H9 (cell line): ENCODE measurements around the gene TRIP6. TPM values are rescaled to one million over a fixed set of nuclear protein-coding genes. Genes with fewer than 3 reads are reported as not detected.
A peak's percentile ranks its signal among the peaks of the same experiment; 100 is the strongest.

ENCODE experiments used
- DNase-seq: peaks from one replicate; pipeline ENCODE4 v3.0.0-alpha.2; 2017
- H2AFZ ChIP-seq: one replicate; pipeline ENCODE4 v1.6.1; 2013; ENCODE audit warnings: mild to moderate bottlenecking, low read length, control low read depth, moderate library complexity
- H2AK5ac ChIP-seq: 2 replicates; pipeline ENCODE4 v1.6.1; 2013; ENCODE audit warnings: low read length, control low read depth, mixed read lengths; ENCODE audit not compliant: insufficient read length
- H2BK120ac ChIP-seq: one replicate; pipeline ENCODE4 v1.6.1; 2013; ENCODE audit warnings: low read depth, mild to moderate bottlenecking, low read length, control low read depth, inconsistent platforms; ENCODE audit not compliant: poor library complexity, severe bottlenecking
- H2BK12ac ChIP-seq: 2 replicates; pipeline ENCODE4 v1.6.1; 2013; ENCODE audit warnings: low read length, control low read depth, mixed read lengths, low read depth; ENCODE audit not compliant: insufficient read length
- H2BK15ac ChIP-seq: 2 replicates; pipeline ENCODE4 v1.6.1; 2013; ENCODE audit warnings: low read depth, low read length, control low read depth
- H2BK20ac ChIP-seq: one replicate; pipeline ENCODE4 v1.6.1; 2013; ENCODE audit warnings: low read depth, mild to moderate bottlenecking, low read length, control low read depth, inconsistent platforms; ENCODE audit not compliant: poor library complexity, severe bottlenecking
- H2BK5ac ChIP-seq: 2 replicates; pipeline ENCODE4 v1.6.1; 2013; ENCODE audit warnings: low read length, control low read depth, mixed read lengths; ENCODE audit not compliant: insufficient read length
- H3K14ac ChIP-seq: 2 replicates; pipeline ENCODE4 v1.6.1; 2013; ENCODE audit warnings: low read length, control low read depth; ENCODE audit not compliant: insufficient read depth
- H3K18ac ChIP-seq: 2 replicates; pipeline ENCODE4 v1.6.1; 2013; ENCODE audit warnings: low read depth, mild to moderate bottlenecking, mixed read lengths, low read length, control low read depth; ENCODE audit not compliant: insufficient read length
- H3K23ac ChIP-seq: 2 replicates; pipeline ENCODE4 v1.6.1; 2013; ENCODE audit warnings: low read length, control low read depth, mixed read lengths, low read depth; ENCODE audit not compliant: insufficient read length
- H3K23me2 ChIP-seq: 2 replicates; pipeline ENCODE4 v1.6.1; 2013; ENCODE audit warnings: low read depth, mild to moderate bottlenecking, mixed read lengths, low read length, control low read depth; ENCODE audit not compliant: insufficient read length, poor library complexity, severe bottlenecking
- H3K27ac ChIP-seq: 2 replicates; pipeline ENCODE4 v1.5.1; 2013; ENCODE audit warnings: low read length, control low read depth, mixed read lengths, low read depth; ENCODE audit not compliant: insufficient read length
- H3K27me3 ChIP-seq: 2 replicates; pipeline ENCODE4 v1.6.1; 2013; ENCODE audit warnings: low read length, control low read depth, inconsistent platforms; ENCODE audit not compliant: insufficient read depth
- H3K4ac ChIP-seq: 2 replicates; pipeline ENCODE4 v1.6.1; 2013; ENCODE audit warnings: low read depth, mild to moderate bottlenecking, control low read depth, inconsistent platforms, low read length, moderate library complexity
- H3K4me1 ChIP-seq: 2 replicates; pipeline ENCODE4 v1.6.1; 2013; ENCODE audit warnings: low read length, control low read depth, inconsistent platforms; ENCODE audit not compliant: insufficient read depth
- H3K4me2 ChIP-seq: 2 replicates; pipeline ENCODE4 v1.6.1; 2013; ENCODE audit warnings: low read length, control low read depth, mixed read lengths; ENCODE audit not compliant: insufficient read length, insufficient read depth
- H3K56ac ChIP-seq: 2 replicates; pipeline ENCODE4 v1.6.1; 2013; ENCODE audit warnings: low read depth, mild to moderate bottlenecking, mixed read lengths, low read length, control low read depth; ENCODE audit not compliant: insufficient read length
- H3K79me1 ChIP-seq: 2 replicates; pipeline ENCODE4 v1.6.1; 2013; ENCODE audit warnings: low read depth, mild to moderate bottlenecking, moderate library complexity, low read length, control low read depth, inconsistent platforms; ENCODE audit not compliant: insufficient read depth, poor library complexity, severe bottlenecking
- H3K79me2 ChIP-seq: 2 replicates; pipeline ENCODE4 v1.6.1; 2013; ENCODE audit warnings: low read length, control low read depth, inconsistent platforms; ENCODE audit not compliant: insufficient read depth
- H3K9ac ChIP-seq: 2 replicates; pipeline ENCODE4 v1.6.1; 2013; ENCODE audit warnings: low read length, control low read depth, mixed read lengths; ENCODE audit not compliant: insufficient read length; ENCODE audit errors: extremely low read depth
- H3K9me3 ChIP-seq: one replicate; pipeline ENCODE4 v1.6.1; 2013; ENCODE audit warnings: low read depth, low read length, inconsistent platforms; ENCODE audit not compliant: control insufficient read depth
- H3T11ph ChIP-seq: one replicate; pipeline ENCODE4 v1.6.1; 2013; ENCODE audit warnings: mild to moderate bottlenecking, low read length, control low read depth, inconsistent platforms
- H4K20me1 ChIP-seq: one replicate; pipeline ENCODE4 v1.6.1; 2013; ENCODE audit not compliant: control insufficient read depth, insufficient read length, insufficient read depth
- H4K5ac ChIP-seq: 2 replicates; pipeline ENCODE4 v1.6.1; 2013; ENCODE audit warnings: low read depth, mild to moderate bottlenecking, mixed read lengths, low read length, control low read depth; ENCODE audit not compliant: insufficient read length
- H4K8ac ChIP-seq: replicated peaks from 2 replicates; pipeline ENCODE4 v1.6.1; 2013; ENCODE audit warnings: low read length, control low read depth, mixed read lengths, low read depth; ENCODE audit not compliant: insufficient read length
- H4K91ac ChIP-seq: 2 replicates; pipeline ENCODE4 v1.6.1; 2013; ENCODE audit warnings: low read depth, mild to moderate bottlenecking, moderate library complexity, mixed read lengths, low read length, control low read depth; ENCODE audit not compliant: insufficient read length
- H3K27ac Mint-ChIP-seq, 3 experiments: 2 replicates in 2 of 3; 3 replicates in 1 of 3; pipeline ENCODE4 v1.8.0; 2020 to 2021; ENCODE audit warnings: mixed read lengths in 3 of 3, mild to moderate bottlenecking in 1 of 3, moderate library complexity in 1 of 3
- H3K27me3 Mint-ChIP-seq: 2 replicates; pipeline ENCODE4 v1.8.0; 2021; ENCODE audit warnings: low read depth, mild to moderate bottlenecking, moderate library complexity, mixed read lengths
- H3K36me3 Mint-ChIP-seq, 3 experiments: 2 replicates in 2 of 3; 3 replicates in 1 of 3; pipeline ENCODE4 v1.8.0; 2020 to 2021; ENCODE audit warnings: low read depth in 3 of 3, mixed read lengths in 3 of 3; ENCODE audit not compliant: insufficient read depth in 1 of 3
- H3K4me1 Mint-ChIP-seq, 2 experiments: 2 replicates each; pipeline ENCODE4 v1.8.0; 2020; ENCODE audit warnings: mixed read lengths in 2 of 2
- H3K4me3 Mint-ChIP-seq, 2 experiments: 2 replicates in 1 of 2; 3 replicates in 1 of 2; pipeline ENCODE4 v1.8.0; 2020 to 2021; ENCODE audit warnings: mild to moderate bottlenecking in 2 of 2, mixed read lengths in 2 of 2, moderate library complexity in 1 of 2
- H3K9me3 Mint-ChIP-seq, 2 experiments: 2 replicates in 1 of 2; 3 replicates in 1 of 2; pipeline ENCODE4 v1.8.0; 2020; ENCODE audit warnings: mild to moderate bottlenecking in 2 of 2, mixed read lengths in 2 of 2, moderate library complexity in 1 of 2
- WGBS: extraction: QIAGEN DNeasy Blood & Tissue Kit; methylation state at CpG from one replicate; pipeline ENCODE4 v1.1.7; 2013; ENCODE audit warnings: missing lambda C conversion rate, low lambda C conversion rate, mixed read lengths; ENCODE audit not compliant: insufficient read length; ENCODE audit errors: extremely low coverage; 5-methylcytosine and 5-hydroxymethylcytosine counted together
- total RNA-seq: library from RNA; stranded (reverse); gene quantifications from 2 replicates; pipeline ENCODE4 v1.2.1, GENCODE V29; 2021
- TF ChIP-seq, protein P1 (sequence below): fragments of 200-600 bp; sonication (generic); conservative IDR thresholded peaks from 3 replicates; pipeline ENCODE4 v1.8.0; 2021; ENCODE audit warnings: antibody characterized with exemption, mild to moderate bottlenecking

The TRIP6 gene
- total RNA-seq, 1 experiment from 2014 or later, result 122 TPM

DNA sequence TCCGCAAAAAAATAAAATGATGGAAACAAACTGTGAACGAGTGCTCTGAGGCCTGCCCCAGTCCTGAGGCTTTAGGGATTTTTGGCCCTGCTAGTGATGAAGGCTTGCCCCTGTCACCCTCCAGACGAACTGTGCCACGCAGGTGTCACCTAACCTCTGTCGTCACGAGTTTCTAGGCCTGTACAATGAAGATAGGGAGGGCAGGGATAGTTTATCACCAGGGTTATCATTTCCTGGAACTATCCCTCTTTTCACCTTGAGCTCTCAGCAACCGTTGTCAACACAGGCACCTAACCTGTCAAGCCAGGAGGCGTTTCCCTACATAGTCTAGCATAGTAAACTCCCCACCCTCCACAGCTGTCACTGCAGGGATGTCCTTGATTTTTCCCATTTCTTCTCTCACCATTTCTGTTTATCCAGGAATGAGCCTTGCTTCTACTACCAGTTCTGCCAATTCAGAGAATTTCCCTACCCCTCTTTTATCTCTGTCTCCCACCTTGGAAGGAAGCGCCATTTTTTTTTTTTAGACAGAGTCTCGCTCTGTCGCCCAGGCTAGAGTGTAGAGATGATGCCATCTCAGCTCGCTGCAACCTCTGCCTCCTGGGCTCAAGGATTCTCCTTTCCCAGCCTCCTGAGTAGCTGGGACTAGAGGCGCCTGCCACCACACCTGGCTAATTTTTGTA lies 30.7 kb downstream of the TRIP6 start:
- TF ChIP-seq, protein P1, sequence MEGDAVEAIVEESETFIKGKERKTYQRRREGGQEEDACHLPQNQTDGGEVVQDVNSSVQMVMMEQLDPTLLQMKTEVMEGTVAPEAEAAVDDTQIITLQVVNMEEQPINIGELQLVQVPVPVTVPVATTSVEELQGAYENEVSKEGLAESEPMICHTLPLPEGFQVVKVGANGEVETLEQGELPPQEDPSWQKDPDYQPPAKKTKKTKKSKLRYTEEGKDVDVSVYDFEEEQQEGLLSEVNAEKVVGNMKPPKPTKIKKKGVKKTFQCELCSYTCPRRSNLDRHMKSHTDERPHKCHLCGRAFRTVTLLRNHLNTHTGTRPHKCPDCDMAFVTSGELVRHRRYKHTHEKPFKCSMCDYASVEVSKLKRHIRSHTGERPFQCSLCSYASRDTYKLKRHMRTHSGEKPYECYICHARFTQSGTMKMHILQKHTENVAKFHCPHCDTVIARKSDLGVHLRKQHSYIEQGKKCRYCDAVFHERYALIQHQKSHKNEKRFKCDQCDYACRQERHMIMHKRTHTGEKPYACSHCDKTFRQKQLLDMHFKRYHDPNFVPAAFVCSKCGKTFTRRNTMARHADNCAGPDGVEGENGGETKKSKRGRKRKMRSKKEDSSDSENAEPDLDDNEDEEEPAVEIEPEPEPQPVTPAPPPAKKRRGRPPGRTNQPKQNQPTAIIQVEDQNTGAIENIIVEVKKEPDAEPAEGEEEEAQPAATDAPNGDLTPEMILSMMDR, result no peak
- Mint-ChIP-seq H3K27me3 (peaks cover 25% of the 10 kb centered on the region), H3K36me3 (no peaks in the 10 kb centered on the region), H3K4me1 (peaks cover 14% of the 10 kb centered on the region in 2 experiments), H3K9me3 (no peaks in the 10 kb centered on the region; a peak in 2 of 5 replicates), H3K4me3 (peak overlapping the region in 1 of 2 experiments; percentile 81; a peak in 4 of 5 replicates), H3K27ac (no peak overlapping the region)
- Histone ChIP-seq H3K79me2 (no peaks in the 10 kb centered on the region), H2BK12ac (no peak overlapping the region), H3K9ac (no peak overlapping the region), H4K20me1 (no peaks in the 10 kb centered on the region), H3K27me3 (peaks cover 7% of the 10 kb centered on the region), H3K27ac (no peak overlapping the region), H3K79me1 (no peaks in the 10 kb centered on the region), H3K4me2 (no peak overlapping the region), H2BK5ac (no peak overlapping the region), H3K14ac (no peak overlapping the region), H2BK20ac (no peak overlapping the region), H2BK120ac (no peak overlapping the region), H3K18ac (no peak overlapping the region), H4K8ac (no peak overlapping the region), H3T11ph (no peak overlapping the region), H2BK15ac (no peak overlapping the region), H2AK5ac (no peak overlapping the region), H3K4ac (no peak overlapping the region), H4K91ac (no peak overlapping the region), H3K56ac (no peak overlapping the region), H3K9me3 (no peaks in the 10 kb centered on the region), H3K4me1 (no peaks in the 10 kb centered on the region; the same call in 1 of the 2 replicates), H3K23ac (no peak overlapping the region), H2AFZ (no peak overlapping the region), H4K5ac (no peak overlapping the region), H3K23me2 (peaks cover 12% of the 10 kb centered on the region)
- no peak for DNase-seq
- WGBS, result no CpG with 5 or more reads among the region's 13 CpGs
